Osteocyte (in vitro differentiated cells): Measurements from ENCODE around the gene PPFIA2. TPM values are rescaled to one million over a fixed set of nuclear protein-coding genes. Genes with fewer than 3 reads are reported as not detected.

Experiments
- DNase-seq: peaks from one replicate; pipeline ENCODE4 v3.0.0; 2021; ENCODE audit warnings: mixed read lengths; ENCODE audit not compliant: unreplicated experiment; ENCODE audit errors: extremely low spot score
- H3K27ac Mint-ChIP-seq: one replicate; pipeline ENCODE4 v1.8.0; 2021; ENCODE audit warnings: mild to moderate bottlenecking, mixed read lengths; ENCODE audit not compliant: unreplicated experiment
- H3K27me3 Mint-ChIP-seq: one replicate; pipeline ENCODE4 v1.8.0; 2021; ENCODE audit warnings: mixed read lengths; ENCODE audit not compliant: unreplicated experiment
- H3K36me3 Mint-ChIP-seq: one replicate; pipeline ENCODE4 v1.8.0; 2021; ENCODE audit warnings: mixed read lengths; ENCODE audit not compliant: unreplicated experiment
- H3K4me1 Mint-ChIP-seq: one replicate; pipeline ENCODE4 v1.8.0; 2021; ENCODE audit warnings: mixed read lengths; ENCODE audit not compliant: unreplicated experiment
- H3K4me3 Mint-ChIP-seq: one replicate; pipeline ENCODE4 v1.8.0; 2021; ENCODE audit warnings: mild to moderate bottlenecking, moderate library complexity, mixed read lengths; ENCODE audit not compliant: unreplicated experiment
- H3K9me3 Mint-ChIP-seq: one replicate; pipeline ENCODE4 v1.8.0; 2021; ENCODE audit warnings: mixed read lengths; ENCODE audit not compliant: unreplicated experiment
- CTCF ChIP-seq: fragments of 200-600 bp; sonication (generic); IDR thresholded peaks from 2 replicates; pipeline ENCODE4 v1.5.0; 2021; ENCODE audit warnings: antibody characterized with exemption, mild to moderate bottlenecking, moderate library complexity
- total RNA-seq: library from RNA; stranded (reverse); gene quantifications from 2 replicates; pipeline ENCODE4 v1.2.1, GENCODE V29; 2021

Gene PPFIA2
- total RNA-seq, 1 donor from 2014 or later = 0.67 TPM

DNA sequence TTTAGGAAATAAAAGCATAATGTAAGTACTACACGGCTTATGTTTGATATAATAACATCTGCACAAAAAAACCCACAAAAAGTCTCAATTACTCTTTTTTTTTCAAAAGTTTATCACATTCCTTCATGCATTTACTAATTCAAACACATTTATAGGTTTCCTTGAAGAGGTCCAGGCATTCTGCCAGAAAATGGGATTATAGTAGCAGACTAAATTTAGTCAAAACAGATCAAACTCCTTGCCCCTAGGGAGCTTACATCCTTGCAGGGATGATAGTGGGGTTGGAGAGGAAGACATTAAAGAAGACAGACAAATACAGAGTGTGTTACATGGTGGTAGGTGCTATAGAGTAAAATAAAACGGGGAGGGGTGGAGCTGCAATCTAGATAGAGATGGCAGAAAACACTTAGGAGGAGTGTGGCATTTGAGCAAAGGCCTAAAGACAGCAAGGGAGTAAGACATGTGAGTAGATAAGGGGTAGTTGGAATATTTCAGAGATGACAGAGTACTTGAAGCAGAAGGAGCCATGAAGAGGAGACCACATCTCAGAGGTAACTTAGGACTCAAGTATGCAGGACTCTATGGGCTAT, 266.9 kb downstream of the PPFIA2 start:
- no peak for DNase-seq
- Mint-ChIP-seq H3K27ac (no peak overlapping the region), H3K36me3 (no peaks in the 10 kb centered on the region), H3K4me1 (no peaks in the 10 kb centered on the region), H3K27me3 (peaks cover 5% of the 10 kb centered on the region), H3K4me3 (no peak overlapping the region), H3K9me3 (no peaks in the 10 kb centered on the region)
- TF ChIP-seq CTCF = no peak

GRCh38 chr12:81472934-81473333, 286.2 kb downstream of the PPFIA2 start:
- Mint-ChIP-seq H3K27me3 (no peaks in the 10 kb centered on the region), H3K4me3 (no peak overlapping the region), H3K27ac (no peak overlapping the region), H3K4me1 (no peaks in the 10 kb centered on the region), H3K36me3 (no peaks in the 10 kb centered on the region), H3K9me3 (no peaks in the 10 kb centered on the region)
- TF ChIP-seq CTCF = no peak
- DNase-seq = no peak

DNA sequence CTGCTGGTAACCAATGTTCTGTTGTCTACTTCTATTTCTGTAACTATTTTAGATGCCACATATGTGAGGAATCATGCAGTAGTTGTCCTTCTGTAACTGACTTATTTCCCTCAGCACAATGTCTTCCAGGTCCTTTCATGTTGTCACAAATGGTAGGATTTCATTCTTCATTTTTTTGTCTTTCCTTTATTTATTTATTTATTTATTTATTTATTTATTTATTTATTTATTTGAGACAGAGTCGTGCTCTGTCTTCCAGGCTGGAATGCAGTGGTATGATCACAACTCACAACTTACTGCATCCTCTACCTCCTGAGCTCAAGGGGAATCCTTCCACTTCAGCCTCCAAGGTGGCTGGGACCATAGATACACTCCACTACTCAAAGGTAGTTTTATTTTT, 288.2 kb downstream of the PPFIA2 start:
- Mint-ChIP-seq H3K4me1 (no peaks in the 10 kb centered on the region), H3K4me3 (no peak overlapping the region), H3K27me3 (no peaks in the 10 kb centered on the region), H3K36me3 (no peaks in the 10 kb centered on the region), H3K9me3 (no peaks in the 10 kb centered on the region), H3K27ac (no peak overlapping the region)
- no peak for DNase-seq
- no peak for TF ChIP-seq CTCF

DNA sequence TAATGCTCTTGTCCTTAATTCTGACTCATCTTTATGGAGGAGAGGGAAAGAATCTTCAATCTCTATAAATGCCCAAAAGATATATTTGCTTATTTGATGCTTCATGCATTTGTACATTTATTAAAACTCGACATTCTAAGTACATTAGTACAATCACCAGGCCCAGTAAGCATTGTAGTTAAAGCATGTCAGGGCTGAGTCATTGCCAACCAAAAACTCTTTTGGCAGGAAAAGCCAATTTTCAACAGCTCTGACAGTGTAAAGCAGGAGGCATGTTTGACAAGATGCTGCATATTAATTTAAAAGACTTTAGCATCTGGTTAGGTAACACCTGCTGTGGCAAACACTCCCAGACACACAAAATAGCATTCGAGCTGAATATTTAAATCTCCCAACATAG, 290.9 kb downstream of the PPFIA2 start:
- DNase-seq = no peak
- H3K4me3 Mint-ChIP-seq = no peak overlapping the region
- H3K27me3 Mint-ChIP-seq = peaks cover 6% of the 10 kb centered on the region
- H3K36me3 Mint-ChIP-seq = no peaks in the 10 kb centered on the region
- H3K27ac Mint-ChIP-seq = no peak overlapping the region
- no peaks in the 10 kb centered on the region for H3K9me3 Mint-ChIP-seq
- no peak for TF ChIP-seq CTCF
- H3K4me1 Mint-ChIP-seq = no peaks in the 10 kb centered on the region

GRCh38 chr12:81465876-81466275, 293.3 kb downstream of the PPFIA2 start:
- no peak for TF ChIP-seq CTCF
- Mint-ChIP-seq H3K4me1 (no peaks in the 10 kb centered on the region), H3K27me3 (peaks cover 7% of the 10 kb centered on the region), H3K4me3 (no peak overlapping the region), H3K9me3 (no peaks in the 10 kb centered on the region), H3K27ac (no peak overlapping the region), H3K36me3 (no peaks in the 10 kb centered on the region)
- no peak for DNase-seq
